Measurements from ENCODE around the gene LCNL1.
"Not testable (repeated sequence)": the region's sequence is repeated elsewhere in the genome, so short reads cannot be mapped to it uniquely, and the experiment has no call there.

The LCNL1 gene

DNA sequence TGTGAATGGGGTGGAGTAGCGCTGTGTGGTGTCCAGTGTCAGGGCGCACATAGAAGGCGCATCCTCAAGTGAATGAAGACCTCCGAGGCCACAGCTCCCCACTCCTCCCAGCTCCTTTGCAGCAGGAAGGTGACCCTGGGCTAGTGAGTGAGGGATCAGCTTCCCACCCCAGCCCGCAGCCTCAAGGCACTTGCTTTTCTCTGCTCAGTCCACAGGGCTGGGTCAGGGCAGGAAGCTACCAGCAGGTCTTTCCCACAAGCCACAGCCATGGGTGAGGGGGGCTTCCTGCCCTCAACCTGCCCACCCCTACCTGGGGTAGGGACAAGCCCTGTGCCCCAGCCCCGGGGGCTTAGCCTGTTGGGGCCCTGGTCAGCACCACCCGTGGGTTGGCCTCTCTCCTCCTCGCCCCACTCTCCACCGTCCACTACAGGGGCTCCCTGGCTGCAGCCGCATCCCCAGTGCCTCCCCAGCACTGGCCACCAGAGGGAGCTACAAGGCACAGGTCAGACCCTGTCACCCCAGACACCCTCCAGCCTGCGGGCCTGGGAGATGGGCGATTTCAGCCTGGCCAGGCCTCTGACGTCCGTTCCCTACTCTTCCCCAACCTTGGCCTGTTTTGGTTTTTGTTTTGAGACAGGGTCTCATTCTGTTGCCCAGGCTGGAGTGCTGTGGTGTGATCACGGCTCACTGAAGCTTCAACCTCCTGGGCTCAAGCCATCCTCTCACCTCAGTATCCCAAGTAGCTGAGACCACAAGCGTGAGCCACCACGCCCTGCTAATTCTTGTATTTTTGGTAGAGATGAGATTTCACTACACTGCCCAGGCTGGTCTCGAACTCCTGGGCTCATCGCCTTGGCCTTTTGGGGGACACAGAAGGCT lies 46.5 kb downstream of the LCNL1 start:
- TF ChIP-seq CTCF (IDR thresholded peaks at IDR 0.05; ENCODE audit: insufficient read depth, missing control alignments) = peak; percentile 76
- FAIRE-seq (no peak), DNase-seq (ENCODE audit: insufficient read length, low spot score) (no peak)

DNA sequence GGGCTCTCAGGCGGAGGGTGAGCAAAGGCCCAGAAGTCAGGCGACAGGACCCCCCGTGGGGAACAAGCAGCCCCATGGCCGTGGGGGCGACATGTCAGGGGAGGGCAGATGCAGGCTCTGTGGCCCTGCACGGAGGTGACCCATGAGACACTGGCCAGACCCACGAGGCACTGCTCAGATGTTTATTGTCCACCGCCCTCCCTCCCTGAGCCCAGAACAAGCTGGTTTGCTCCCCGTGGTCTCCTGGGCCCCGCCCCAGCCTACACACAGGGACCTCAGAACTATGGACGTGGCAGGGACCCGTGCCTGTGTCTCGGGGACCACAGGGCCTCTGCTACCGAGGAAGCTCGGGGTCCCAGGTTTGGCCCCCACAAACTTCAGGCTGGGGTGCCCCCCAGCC lies 47.2 kb downstream of the LCNL1 start:
- no peak for DNase-seq (ENCODE audit: insufficient read length, low spot score)
- FAIRE-seq = no peak
- no peak for TF ChIP-seq CTCF (IDR thresholded peaks at IDR 0.05; ENCODE audit: insufficient read depth, missing control alignments)

- no peak for DNase-seq (ENCODE audit: insufficient read length, low spot score)
- FAIRE-seq = no peak
- no peak for TF ChIP-seq CTCF (IDR thresholded peaks at IDR 0.05; ENCODE audit: insufficient read depth, missing control alignments)
Observed at GRCh38 chr9:137030538-137031527, 48.0 kb downstream of the LCNL1 start.

DNA sequence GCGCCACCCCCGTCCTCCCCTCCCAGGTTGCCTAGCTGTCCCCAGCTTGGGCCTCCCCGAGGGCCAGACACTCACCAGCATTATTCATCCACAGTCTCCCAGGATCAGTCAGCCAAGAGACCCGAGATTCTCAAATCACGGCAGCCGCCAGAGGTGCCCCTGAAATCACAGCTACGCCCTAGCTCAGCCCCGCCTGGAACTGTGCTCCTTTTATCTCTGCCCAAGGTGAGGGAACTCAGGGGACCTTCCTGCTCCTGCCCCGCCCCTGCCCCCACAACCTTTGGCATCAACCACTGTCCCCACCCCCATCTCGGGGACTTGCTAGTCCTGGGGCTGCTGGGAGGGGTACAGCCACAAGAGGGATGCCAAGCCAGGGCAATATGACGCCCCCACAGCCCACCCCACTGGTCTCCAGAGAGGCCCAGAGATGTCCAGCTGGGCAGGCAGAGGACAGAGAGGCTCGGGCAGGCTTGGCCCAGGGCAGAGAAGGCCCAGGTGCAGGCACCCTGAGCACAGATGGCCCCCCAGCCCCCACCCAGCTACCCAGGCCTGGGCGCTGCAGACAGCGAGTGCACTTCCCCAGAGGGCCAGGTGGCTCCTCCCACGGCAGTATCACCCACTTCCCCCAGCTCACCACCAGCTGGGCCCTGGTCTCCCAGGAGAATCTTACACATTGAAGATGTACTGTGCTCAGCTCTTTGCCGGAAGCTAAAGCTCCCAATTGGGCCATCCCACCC lies 49.3 kb downstream of the LCNL1 start, which contains the start of gene FUT7:
Gene FUT7, minus strand, starts transcription at position 185 of the 737 bp plus-strand sequence. Its CDS starts 97 bp downstream, at position 88.
- TF ChIP-seq CTCF (IDR thresholded peaks at IDR 0.05; ENCODE audit: insufficient read depth, missing control alignments) = no peak
- DNase-seq (ENCODE audit: insufficient read length, low spot score) = no peak
- no peak for FAIRE-seq

- TF ChIP-seq CTCF (IDR thresholded peaks at IDR 0.05; ENCODE audit: insufficient read depth, missing control alignments) = no peak
- FAIRE-seq (no peak), DNase-seq (ENCODE audit: insufficient read length, low spot score) (no peak)
Observed at GRCh38 chr9:137032858-137033257, 50.1 kb downstream of the LCNL1 start.

GRCh38 chr9:137033481-137033880 lies 50.7 kb downstream of the LCNL1 start:
- FAIRE-seq; DNase-seq (ENCODE audit: insufficient read length, low spot score): not testable (repeated sequence)
